Chondrocyte (in vitro differentiated cells): Measurements from ENCODE around the gene KIF1C. TPM values are rescaled to one million over a fixed set of nuclear protein-coding genes. Genes with fewer than 3 reads are reported as not detected.

ENCODE experiments used
- DNase-seq: peaks from one replicate; pipeline ENCODE4 v3.0.0; 2021; ENCODE audit warnings: mixed read lengths, low spot score
- H3K27ac Mint-ChIP-seq: one replicate; pipeline ENCODE4 v1.8.0; 2021; ENCODE audit warnings: mild to moderate bottlenecking, moderate library complexity, mixed read lengths; ENCODE audit not compliant: unreplicated experiment
- H3K27me3 Mint-ChIP-seq: 2 replicates; pipeline ENCODE4 v1.8.0; 2021; ENCODE audit warnings: low read depth, mixed read lengths
- H3K36me3 Mint-ChIP-seq: 2 replicates; pipeline ENCODE4 v1.8.0; 2021; ENCODE audit warnings: low read depth, mixed read lengths
- H3K4me1 Mint-ChIP-seq: 2 replicates; pipeline ENCODE4 v1.8.0; 2021; ENCODE audit warnings: low read depth, mild to moderate bottlenecking, mixed read lengths
- H3K4me3 Mint-ChIP-seq: one replicate; pipeline ENCODE4 v1.8.0; 2021; ENCODE audit warnings: mild to moderate bottlenecking, moderate library complexity, mixed read lengths; ENCODE audit not compliant: unreplicated experiment
- H3K9me3 Mint-ChIP-seq: 2 replicates; pipeline ENCODE4 v1.8.0; 2021; ENCODE audit warnings: low read depth, mixed read lengths
- total RNA-seq: library from RNA; stranded (reverse); gene quantifications from 3 replicates; pipeline ENCODE4 v1.2.1, GENCODE V29; 2021
- TF ChIP-seq, protein P1 (sequence below): fragments of 200-600 bp; sonication (generic); IDR thresholded peaks from 2 replicates; pipeline ENCODE4 v1.5.0; 2021; ENCODE audit warnings: antibody characterized with exemption, mild to moderate bottlenecking, moderate library complexity

Gene KIF1C
- total RNA-seq, 1 donor from 2014 or later, result 174 TPM

DNA sequence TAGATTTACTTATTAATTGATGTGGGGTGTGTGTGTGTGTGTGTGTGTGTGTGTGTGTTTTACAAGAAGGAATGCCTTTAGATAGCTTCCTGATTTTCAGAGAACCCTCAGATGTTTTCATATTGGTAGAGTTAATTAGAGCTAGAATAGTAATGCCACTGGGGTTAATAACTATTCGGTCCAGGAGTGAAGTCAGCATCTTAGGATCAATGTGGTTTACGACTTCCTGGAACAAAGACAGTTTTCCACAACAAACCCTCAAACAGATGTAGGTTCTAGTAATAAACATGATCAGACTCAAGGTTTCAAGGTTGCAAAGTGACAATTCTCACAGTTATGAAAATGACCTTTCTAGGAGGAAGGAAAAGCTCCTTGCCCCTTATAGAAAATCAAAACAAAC is 49.7 kb downstream of the KIF1C start:
- Mint-ChIP-seq H3K27ac (no peak overlapping the region), H3K9me3 (no peaks in the 10 kb centered on the region), H3K36me3 (no peaks in the 10 kb centered on the region), H3K27me3 (no peaks in the 10 kb centered on the region), H3K4me3 (no peak overlapping the region), H3K4me1 (no peaks in the 10 kb centered on the region)
- no peak for DNase-seq
- TF ChIP-seq, protein P1, sequence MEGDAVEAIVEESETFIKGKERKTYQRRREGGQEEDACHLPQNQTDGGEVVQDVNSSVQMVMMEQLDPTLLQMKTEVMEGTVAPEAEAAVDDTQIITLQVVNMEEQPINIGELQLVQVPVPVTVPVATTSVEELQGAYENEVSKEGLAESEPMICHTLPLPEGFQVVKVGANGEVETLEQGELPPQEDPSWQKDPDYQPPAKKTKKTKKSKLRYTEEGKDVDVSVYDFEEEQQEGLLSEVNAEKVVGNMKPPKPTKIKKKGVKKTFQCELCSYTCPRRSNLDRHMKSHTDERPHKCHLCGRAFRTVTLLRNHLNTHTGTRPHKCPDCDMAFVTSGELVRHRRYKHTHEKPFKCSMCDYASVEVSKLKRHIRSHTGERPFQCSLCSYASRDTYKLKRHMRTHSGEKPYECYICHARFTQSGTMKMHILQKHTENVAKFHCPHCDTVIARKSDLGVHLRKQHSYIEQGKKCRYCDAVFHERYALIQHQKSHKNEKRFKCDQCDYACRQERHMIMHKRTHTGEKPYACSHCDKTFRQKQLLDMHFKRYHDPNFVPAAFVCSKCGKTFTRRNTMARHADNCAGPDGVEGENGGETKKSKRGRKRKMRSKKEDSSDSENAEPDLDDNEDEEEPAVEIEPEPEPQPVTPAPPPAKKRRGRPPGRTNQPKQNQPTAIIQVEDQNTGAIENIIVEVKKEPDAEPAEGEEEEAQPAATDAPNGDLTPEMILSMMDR, result no peak

DNA sequence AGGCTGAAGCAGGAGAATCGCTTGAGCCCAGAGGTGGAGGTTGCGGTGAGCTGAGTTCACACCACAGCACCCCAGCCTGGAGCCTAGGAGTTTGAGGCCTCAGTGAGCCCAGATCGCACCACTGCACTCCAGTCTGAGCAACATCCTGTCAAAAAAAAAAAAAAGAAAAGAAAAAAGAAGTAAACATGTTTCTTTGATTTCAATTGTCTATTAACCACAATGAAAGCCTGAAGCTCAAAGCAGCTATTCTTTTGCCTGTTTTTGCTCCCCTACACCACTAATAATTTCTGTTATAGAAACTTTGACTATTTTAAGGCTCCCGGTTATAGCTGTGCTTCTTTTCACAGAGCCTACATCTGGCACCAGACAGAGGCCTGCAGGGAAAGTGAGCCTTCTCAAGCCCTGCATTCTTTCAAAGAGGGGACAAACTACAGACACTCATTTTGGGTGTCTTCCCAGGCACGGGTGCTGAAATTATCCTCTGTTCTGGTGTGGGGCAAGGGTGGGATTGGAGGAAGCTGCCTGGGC is 51.6 kb downstream of the KIF1C start:
- no peaks in the 10 kb centered on the region for H3K9me3 Mint-ChIP-seq
- H3K27me3 Mint-ChIP-seq, result no peaks in the 10 kb centered on the region
- TF ChIP-seq, protein P1, result no peak
- no peak for DNase-seq
- no peaks in the 10 kb centered on the region for H3K4me1 Mint-ChIP-seq
- H3K4me3 Mint-ChIP-seq, result no peak overlapping the region
- H3K36me3 Mint-ChIP-seq, result no peaks in the 10 kb centered on the region
- no peak overlapping the region for H3K27ac Mint-ChIP-seq

DNA sequence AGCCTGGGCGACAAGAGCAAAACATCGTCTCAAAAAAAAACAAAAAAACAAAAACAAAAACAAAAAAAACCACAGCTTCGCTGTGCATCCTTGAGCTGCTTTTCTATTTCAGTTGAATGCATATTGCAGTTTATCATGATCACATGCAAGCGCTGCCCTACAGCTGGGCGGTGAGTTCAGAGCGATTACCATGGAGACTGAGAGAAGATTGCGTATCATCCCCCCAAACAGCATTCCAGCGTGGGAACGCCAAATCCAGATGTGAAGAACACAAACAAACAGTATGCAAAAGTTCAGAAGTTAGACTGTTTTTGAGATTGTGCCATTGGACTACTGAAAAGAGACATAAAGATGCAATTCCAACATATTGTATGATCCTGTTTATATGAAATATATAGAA is 52.5 kb downstream of the KIF1C start:
- Mint-ChIP-seq H3K4me3 (no peak overlapping the region), H3K27me3 (no peaks in the 10 kb centered on the region), H3K27ac (no peak overlapping the region), H3K36me3 (no peaks in the 10 kb centered on the region), H3K9me3 (no peaks in the 10 kb centered on the region), H3K4me1 (no peaks in the 10 kb centered on the region)
- TF ChIP-seq, protein P1, result no peak
- no peak for DNase-seq

DNA sequence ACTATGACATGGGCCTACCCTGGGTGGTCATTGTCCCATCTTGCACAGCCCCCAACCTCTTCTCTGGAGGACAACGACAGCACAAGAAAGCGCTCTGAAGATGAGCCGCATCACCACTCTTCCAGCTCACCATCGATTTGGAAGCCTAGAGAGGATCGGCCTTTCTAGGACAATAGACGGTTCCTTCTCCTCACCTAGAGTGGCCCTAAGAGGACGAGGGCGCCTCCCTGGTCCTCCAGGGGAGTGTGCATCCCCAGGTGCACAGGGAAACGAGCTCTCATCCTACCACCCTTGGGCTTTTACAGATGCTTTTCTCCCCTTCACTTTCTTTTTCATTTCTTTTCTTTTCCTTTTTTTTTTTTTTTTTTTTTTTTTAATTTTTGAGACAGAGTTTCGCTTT is 57.8 kb downstream of the KIF1C start:
- no peaks in the 10 kb centered on the region for H3K36me3 Mint-ChIP-seq
- no peak overlapping the region for H3K4me3 Mint-ChIP-seq
- H3K27ac Mint-ChIP-seq, result no peak overlapping the region
- H3K9me3 Mint-ChIP-seq, result no peaks in the 10 kb centered on the region
- DNase-seq, result no peak
- no peaks in the 10 kb centered on the region for H3K4me1 Mint-ChIP-seq
- TF ChIP-seq, protein P1, result no peak
- peaks cover 7% of the 10 kb centered on the region for H3K27me3 Mint-ChIP-seq

DNA sequence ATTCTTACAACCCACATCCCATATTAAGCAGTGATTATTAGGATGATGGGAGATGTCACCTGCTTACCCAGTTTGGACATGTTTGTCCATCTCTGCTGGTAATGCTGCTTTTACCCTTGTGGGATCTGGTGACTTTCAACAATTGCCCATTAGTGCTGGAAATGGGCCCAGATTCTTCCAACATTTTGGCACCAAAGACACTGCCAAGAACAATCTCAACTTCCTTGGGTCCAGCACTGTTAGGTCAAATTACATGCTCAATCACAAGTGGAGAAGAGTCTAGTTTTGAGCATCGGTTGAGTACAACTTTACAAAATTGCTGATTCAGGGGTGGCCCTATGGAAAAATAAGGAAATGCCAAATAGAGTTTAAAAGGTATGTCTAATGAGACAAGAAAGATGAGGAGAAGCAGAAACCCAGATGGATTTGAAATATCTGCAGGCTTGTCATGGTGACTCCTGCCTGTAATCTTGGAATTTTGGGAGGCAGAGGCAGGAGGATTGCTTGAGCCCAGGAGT is 67.5 kb downstream of the KIF1C start:
- Mint-ChIP-seq H3K36me3 (no peaks in the 10 kb centered on the region), H3K27me3 (peaks cover 3% of the 10 kb centered on the region), H3K4me3 (no peak overlapping the region), H3K27ac (no peak overlapping the region), H3K4me1 (peaks cover 6% of the 10 kb centered on the region), H3K9me3 (no peaks in the 10 kb centered on the region)
- DNase-seq, result no peak
- TF ChIP-seq, protein P1, result no peak
